HepG2 (cell line): ENCODE data around the gene OXGR1. TPM values are rescaled to one million over a fixed set of nuclear protein-coding genes. Genes with fewer than 3 reads are reported as not detected.

Experiments
- ATAC-seq: fragments of 200-7000 bp; cut with Tn5 transposase; 3 replicates; pipeline ENCODE4 v1.9.1; 2020; ENCODE audit warnings: mild to moderate bottlenecking, moderate library complexity
- BruUV-seq: library from RNA; stranded (reverse); fragments of 400-500 nt; replicated peaks from 2 replicates; lab custom pipeline; 2021; lab: Mats Ljungman, UMichigan
- CTCF ChIA-PET: fragments of 300-600 bp; formaldehyde crosslinking; extraction: SDS; loops from one replicate; lab custom pipeline; 2021; ENCODE audit warnings: low total read pairs, inconsistent platforms, low intra/inter-chr PET ratio; lab: Yijun Ruan, JAX
- POLR2A ChIA-PET: fragments of 350-600 bp; sonication (Branson Sonifier 250); formaldehyde crosslinking; loops from one replicate; lab custom pipeline; 2020; ENCODE audit warnings: antibody characterized with exemption, inconsistent platforms; lab: Yijun Ruan, JAX
- DNase-seq: peaks from one replicate; pipeline ENCODE4 v3.0.0-alpha.2; 2015; ENCODE audit warnings: low spot score
- FAIRE-seq: peaks from 3 replicates; lab custom pipeline; 2011; peaks lifted over from hg19 to GRCh38; lab: Jason Lieb, UNC
- H2AFZ ChIP-seq: one replicate; pipeline ENCODE4 v1.6.1; 2011; ENCODE audit warnings: low read length, inconsistent platforms
- H3K27ac ChIP-seq: fragments of 300-600 bp; 3 replicates; pipeline ENCODE4 v1.8.0; 2011; ENCODE audit warnings: mixed run types, mild to moderate bottlenecking, mixed read lengths, low read length, inconsistent platforms; ENCODE audit not compliant: insufficient read depth; ENCODE audit errors: extremely low read length
- H3K27me3 ChIP-seq, 2 experiments: fragments of 200-600 bp in 1 of 2; 2 replicates in 1 of 2; 3 replicates in 1 of 2; pipeline versions ENCODE4 v1.6.0 to v1.8.0; 2011; ENCODE audit warnings: low read length in 2 of 2, mild to moderate bottlenecking in 2 of 2, moderate library complexity in 2 of 2, inconsistent platforms in 1 of 2; ENCODE audit not compliant: insufficient read depth in 2 of 2, control insufficient read depth in 1 of 2
- H3K36me3 ChIP-seq, 2 experiments: fragments of 200-600 bp in 1 of 2; replicated peaks in 1 of 2; 2 replicates in 1 of 2; 3 replicates in 1 of 2; pipeline versions ENCODE4 v1.5.1 to v1.8.0; 2011; ENCODE audit warnings: low read length in 2 of 2, inconsistent platforms in 1 of 2; ENCODE audit not compliant: insufficient read depth in 2 of 2, control insufficient read depth in 1 of 2
- H3K4me1 ChIP-seq: 2 replicates; pipeline ENCODE4 v1.5.1; 2012; ENCODE audit warnings: low read length, inconsistent platforms; ENCODE audit not compliant: insufficient read depth
- H3K4me2 ChIP-seq: 2 replicates; pipeline ENCODE4 v1.6.0; 2011; ENCODE audit warnings: low read depth, low read length, inconsistent platforms
- H3K4me3 ChIP-seq, 3 experiments: fragments of 200-600 bp in 1 of 3; sonication (generic), shearing (Covaris generic) in 1 of 3; replicated peaks in 1 of 3; 2 replicates each; pipeline ENCODE4 v1.5.1; 2011 to 2016; ENCODE audit warnings: low read length in 3 of 3, inconsistent platforms in 2 of 3, low read depth in 2 of 3, mild to moderate bottlenecking in 2 of 3, control low read depth in 1 of 3, mixed read lengths in 1 of 3; ENCODE audit not compliant: insufficient read depth in 1 of 3
- H3K79me2 ChIP-seq: one replicate; pipeline ENCODE4 v1.6.1; 2011; ENCODE audit warnings: low read length, inconsistent platforms; ENCODE audit not compliant: insufficient read depth
- H3K9ac ChIP-seq: 2 replicates; pipeline ENCODE4 v1.6.0; 2011; ENCODE audit warnings: mild to moderate bottlenecking, low read depth, low read length, inconsistent platforms; ENCODE audit not compliant: insufficient read depth
- H3K9me3 ChIP-seq: 2 replicates; pipeline ENCODE4 v1.5.1; 2012; ENCODE audit warnings: mild to moderate bottlenecking, low read length
- H4K20me1 ChIP-seq: 2 replicates; pipeline ENCODE4 v1.6.0; 2011; ENCODE audit warnings: inconsistent platforms, mild to moderate bottlenecking, low read length, moderate library complexity; ENCODE audit not compliant: insufficient read depth
- CTCF ChIP-seq: sonication (generic); formaldehyde crosslinking; IDR thresholded peaks from 2 replicates; pipeline ENCODE4 v1.5.0; 2020; ENCODE audit warnings: mild to moderate bottlenecking, missing genetic modification reagents, moderate library complexity
- MAFF ChIP-seq: IDR thresholded peaks from 2 replicates; pipeline ENCODE4 v1.6.1; 2011; ENCODE audit warnings: low read depth, low read length, improper control_type of control experiment
- STAG1 ChIP-seq: sonication (generic); formaldehyde crosslinking; IDR thresholded peaks from 2 replicates; pipeline ENCODE4 v1.4.0; 2020; ENCODE audit warnings: missing genetic modification reagents
- WGBS: methylation state at CpG from one replicate; pipeline ENCODE4 v1.1.6; 2017; ENCODE audit warnings: low lambda C conversion rate; 5-methylcytosine and 5-hydroxymethylcytosine counted together
- in situ Hi-C: cut with HindIII; loops from 2 replicates; pipeline ENCODE4 v1.10.0; 2017; ENCODE audit warnings: low pct_unique_long_range_greater_than_20kb; ENCODE audit not compliant: extremely low pct_ligation_motif_present
- intact Hi-C: fragments of 100-400 bp; cut with micrococcal nuclease; formaldehyde crosslinking; loops from one replicate; pipeline ENCODE4 v1.10.0; 2022; ENCODE audit not compliant: unreplicated experiment
- polyA plus RNA-seq, 8 experiments: library from polyadenylated mRNA; depleted of rRNA in 3 of 8; stranded (reverse) in 7 of 8; unstranded in 1 of 8; fragments of >200 nt; fragmentation: Illumina TruSeq in 4 of 8; extraction: Trizol in 4 of 8; gene quantifications; 2 replicates each; pipeline versions ENCODE4 v1.2.1 to v1.2.3, GENCODE V29; 2011 to 2016; ENCODE audit warnings: low read depth in 4 of 8, missing spikeins in 1 of 8, mixed read lengths in 1 of 8; ENCODE audit not compliant: insufficient read depth in 1 of 8
- total RNA-seq, 5 experiments: library from RNA; depleted of rRNA; stranded (reverse); fragments of >200 nt; fragmentation: Illumina TruSeq; extraction: Trizol; gene quantifications; 2 replicates each; pipeline ENCODE4 v1.2.3, GENCODE V29; 2016; ENCODE audit warnings: low read depth in 1 of 5

The OXGR1 gene
- total and polyA plus RNA-seq, 2 of the 13 experiments (the other 11 are each of a cell fraction or from before 2014, with no cell fraction given): not detected

GRCh38 chr13:97030705-97031452 is 36.6 kb upstream of the OXGR1 start:
- peak; percentile 72 for TF ChIP-seq STAG1 (CRISPR knock-in tag)
- TF ChIP-seq CTCF (CRISPR knock-in tag): peak; percentile 51
- no peak for TF ChIP-seq MAFF
- 0 out of 5 replicates have a peak, but pooled peaks cover 0 to 2% of the 10 kb centered on the region in 2 experiments for H3K27me3 ChIP-seq
- no peaks in the 10 kb centered on the region for H3K36me3 ChIP-seq
- ChIA-PET CTCF (interaction anchor here (1.1 kb wide), 1 partner anchor 313 kb away, joined by 4 read pairs; no protein-coding TSS in a partner anchor), POLR2A (no interaction called here)
- H3K79me2 ChIP-seq: no peaks in the 10 kb centered on the region
- H3K4me2 ChIP-seq: no peak overlapping the region
- H2AFZ ChIP-seq: no peak overlapping the region
- H4K20me1 ChIP-seq: no peaks in the 10 kb centered on the region
- BruUV-seq: no TSS peak
- no peak overlapping the region for H3K4me3 ChIP-seq
- ATAC-seq (peak; percentile 63; the same call in 2 of the 3 replicates), DNase-seq (peak; percentile 19), FAIRE-seq (no peak)
- no peak overlapping the region for H3K27ac ChIP-seq
- 0% methylated on average over 2 of the region's 2 CpGs for WGBS
- in situ Hi-C loops: no loop called here
- H3K9ac ChIP-seq: no peak overlapping the region
- no peaks in the 10 kb centered on the region for H3K9me3 ChIP-seq
- H3K4me1 ChIP-seq: no peaks in the 10 kb centered on the region
- intact Hi-C loops: loop anchor here (1.0 kb wide), 1 partner anchor 328 kb away; no protein-coding TSS in a partner anchor
